Panc1 (cell line): Measurements from ENCODE around the gene ZYX. TPM values are rescaled to one million over a fixed set of nuclear protein-coding genes. Genes with fewer than 3 reads are reported as not detected.

Experiments used
- ATAC-seq: fragments of 200-7000 bp; cut with Tn5 transposase; 2 replicates; pipeline ENCODE4 v1.9.1; 2020; ENCODE audit warnings: mild to moderate bottlenecking, moderate library complexity
- BruUV-seq: library from RNA; stranded (reverse); fragments of 400-500 nt; replicated peaks from 2 replicates; lab custom pipeline; 2021; lab: Mats Ljungman, UMichigan
- CTCF ChIA-PET: fragments of 300-600 bp; sonication (Branson Sonifier 250); formaldehyde crosslinking; loops from one replicate; lab custom pipeline; 2022; ENCODE audit warnings: antibody characterized with exemption; lab: Charles Lee
- POLR2A ChIA-PET: fragments of 300-600 bp; sonication (Branson Sonifier 250); formaldehyde crosslinking; loops from one replicate; lab custom pipeline; 2022; ENCODE audit warnings: antibody characterized with exemption; lab: Charles Lee
- DNase-seq: peaks from one replicate; pipeline ENCODE4 v3.0.0-alpha.2; 2010; ENCODE audit warnings: low read depth, low spot score
- H3K27ac ChIP-seq: 2 replicates; pipeline ENCODE4 v1.5.1; 2011; ENCODE audit warnings: mild to moderate bottlenecking, low read length, inconsistent platforms
- H3K27me3 ChIP-seq: fragments of 200-500 bp; sonication (Bioruptor generic); 2 replicates; pipeline ENCODE4 v1.6.0; 2014; ENCODE audit warnings: low read length, inconsistent platforms; ENCODE audit not compliant: control insufficient read depth, insufficient read depth
- H3K36me3 ChIP-seq: fragments of 200-500 bp; sonication (Bioruptor generic); 2 replicates; pipeline ENCODE4 v1.5.1; 2014; ENCODE audit warnings: inconsistent platforms, mild to moderate bottlenecking, low read length, moderate library complexity; ENCODE audit not compliant: control insufficient read depth, insufficient read depth
- H3K4me1 ChIP-seq: 2 replicates; pipeline ENCODE4 v1.5.1; 2011; ENCODE audit warnings: inconsistent platforms, mild to moderate bottlenecking, low read length, moderate library complexity; ENCODE audit not compliant: control insufficient read depth, insufficient read depth
- H3K4me3 ChIP-seq, 2 experiments: 2 replicates each; pipeline ENCODE4 v1.5.1; 2011 to 2012; ENCODE audit warnings: low read depth in 2 of 2, low read length in 2 of 2, mild to moderate bottlenecking in 2 of 2, inconsistent platforms in 1 of 2, moderate library complexity in 1 of 2
- H3K9me3 ChIP-seq: fragments of 200-500 bp; sonication (Bioruptor generic); 2 replicates; pipeline ENCODE4 v1.5.1; 2014; ENCODE audit warnings: low read depth, mild to moderate bottlenecking, inconsistent platforms, low read length, moderate library complexity; ENCODE audit not compliant: control insufficient read depth, insufficient read depth
- POLR2AphosphoS5 ChIP-seq: IDR thresholded peaks from 2 replicates; pipeline ENCODE4 v1.6.1; 2012; ENCODE audit warnings: mild to moderate bottlenecking, low read depth, low read length, moderate library complexity
- SIN3A ChIP-seq: IDR thresholded peaks from 2 replicates; pipeline ENCODE4 v1.6.1; 2012; ENCODE audit warnings: low read depth, mild to moderate bottlenecking, low read length, moderate library complexity, borderline replicate concordance; ENCODE audit not compliant: insufficient read depth
- TCF7L2 ChIP-seq: IDR thresholded peaks from 2 replicates; pipeline ENCODE4 v1.6.1; 2011; ENCODE audit warnings: mild to moderate bottlenecking, low read depth, low read length, inconsistent platforms
- in situ Hi-C: cut with HindIII; loops from 2 replicates; pipeline ENCODE4 v1.10.0; 2016; ENCODE audit warnings: low sequenced_read_pairs, low pct_unique_long_range_greater_than_20kb
- intact Hi-C: fragments of 100-400 bp; cut with micrococcal nuclease; formaldehyde crosslinking; loops from one replicate; pipeline ENCODE4 v1.10.0; 2022; ENCODE audit not compliant: unreplicated experiment
- total RNA-seq: library from RNA; stranded (reverse); gene quantifications from one replicate; pipeline ENCODE4 v1.2.1, GENCODE V29; 2021; ENCODE audit not compliant: unreplicated experiment
- TF ChIP-seq, protein P1 (sequence below), 2 experiments: IDR thresholded peaks; 2 replicates each; pipeline ENCODE4 v1.6.1; 2011 to 2012; ENCODE audit warnings: low read depth in 2 of 2, control low read depth in 1 of 2, low read length in 1 of 2, mild to moderate bottlenecking in 1 of 2, moderate library complexity in 1 of 2; ENCODE audit not compliant: insufficient read depth in 1 of 2
- TF ChIP-seq, protein P2 (sequence below): fragments of 450-650 bp; IDR thresholded peaks from 2 replicates; pipeline ENCODE4 v1.5.1; 2017; ENCODE audit warnings: mild to moderate bottlenecking

The ZYX gene
- total RNA-seq, 1 experiment from 2014 or later = 169 TPM

DNA sequence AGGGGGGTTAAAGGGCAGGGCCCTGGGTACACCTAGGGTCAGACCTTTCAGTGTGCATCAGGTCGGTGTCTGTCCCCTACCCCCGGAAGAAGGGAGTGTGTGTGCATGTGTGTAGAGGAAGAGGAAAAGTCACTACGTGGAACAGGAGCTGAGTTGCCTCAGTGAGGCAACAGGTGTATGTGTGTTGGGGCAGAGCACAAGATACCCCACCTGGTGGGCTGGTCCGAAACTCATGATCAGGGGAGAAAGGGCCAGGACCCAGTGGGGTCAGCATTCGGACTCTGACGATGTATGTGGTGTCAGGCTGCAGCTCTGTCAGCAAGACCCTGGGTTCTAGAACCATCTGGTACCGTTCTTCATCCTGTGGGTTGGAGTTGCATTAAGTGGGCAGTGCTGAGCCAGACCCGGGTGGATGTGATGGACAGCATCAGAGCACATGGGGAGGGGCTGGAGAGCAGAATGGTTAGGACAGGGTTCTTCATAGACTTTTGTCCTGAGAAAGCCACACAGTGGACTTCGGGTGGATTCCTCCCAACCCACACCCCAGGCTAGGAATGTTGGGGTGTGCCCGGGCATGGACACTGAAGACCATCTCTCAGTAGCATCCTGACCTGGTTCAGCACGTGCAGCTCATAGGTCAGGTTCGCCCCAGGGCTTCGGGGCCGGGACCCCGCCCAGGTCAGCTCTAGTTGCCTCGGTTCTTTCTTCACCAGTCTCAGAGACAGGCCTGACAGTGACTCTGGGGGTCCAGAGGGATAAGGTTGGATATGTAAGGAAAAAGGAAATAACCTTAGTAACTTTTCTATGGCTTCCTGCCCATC is 16.8 kb downstream of the ZYX start:
- in situ Hi-C loops = no loop called here
- POLR2A ChIA-PET = no interaction called here

DNA sequence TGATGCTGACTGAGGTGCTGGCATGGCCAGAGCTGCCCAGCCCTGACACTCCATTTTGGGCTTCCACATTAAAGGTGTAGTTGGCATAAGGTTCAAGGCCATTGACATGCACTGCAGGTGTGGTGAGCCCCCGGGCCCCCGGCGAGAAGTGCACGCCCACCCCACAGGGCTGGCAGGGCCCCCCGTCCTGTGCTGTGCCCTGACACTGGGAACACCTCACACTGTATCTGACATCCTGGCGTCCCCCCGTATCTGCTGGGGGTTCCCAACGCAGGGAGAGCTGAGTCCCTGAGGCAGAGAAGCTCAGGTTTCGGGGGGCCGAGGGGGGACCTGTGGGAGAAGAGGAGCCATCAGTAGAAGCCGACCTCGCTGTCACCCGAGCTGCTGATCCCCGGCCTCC is 17.5 kb downstream of the ZYX start:
- no peaks in the 10 kb centered on the region for H3K4me1 ChIP-seq
- TF ChIP-seq SIN3A (no peak), TCF7L2 (no peak), POLR2AphosphoS5 (no peak)
- TF ChIP-seq, protein P1, sequence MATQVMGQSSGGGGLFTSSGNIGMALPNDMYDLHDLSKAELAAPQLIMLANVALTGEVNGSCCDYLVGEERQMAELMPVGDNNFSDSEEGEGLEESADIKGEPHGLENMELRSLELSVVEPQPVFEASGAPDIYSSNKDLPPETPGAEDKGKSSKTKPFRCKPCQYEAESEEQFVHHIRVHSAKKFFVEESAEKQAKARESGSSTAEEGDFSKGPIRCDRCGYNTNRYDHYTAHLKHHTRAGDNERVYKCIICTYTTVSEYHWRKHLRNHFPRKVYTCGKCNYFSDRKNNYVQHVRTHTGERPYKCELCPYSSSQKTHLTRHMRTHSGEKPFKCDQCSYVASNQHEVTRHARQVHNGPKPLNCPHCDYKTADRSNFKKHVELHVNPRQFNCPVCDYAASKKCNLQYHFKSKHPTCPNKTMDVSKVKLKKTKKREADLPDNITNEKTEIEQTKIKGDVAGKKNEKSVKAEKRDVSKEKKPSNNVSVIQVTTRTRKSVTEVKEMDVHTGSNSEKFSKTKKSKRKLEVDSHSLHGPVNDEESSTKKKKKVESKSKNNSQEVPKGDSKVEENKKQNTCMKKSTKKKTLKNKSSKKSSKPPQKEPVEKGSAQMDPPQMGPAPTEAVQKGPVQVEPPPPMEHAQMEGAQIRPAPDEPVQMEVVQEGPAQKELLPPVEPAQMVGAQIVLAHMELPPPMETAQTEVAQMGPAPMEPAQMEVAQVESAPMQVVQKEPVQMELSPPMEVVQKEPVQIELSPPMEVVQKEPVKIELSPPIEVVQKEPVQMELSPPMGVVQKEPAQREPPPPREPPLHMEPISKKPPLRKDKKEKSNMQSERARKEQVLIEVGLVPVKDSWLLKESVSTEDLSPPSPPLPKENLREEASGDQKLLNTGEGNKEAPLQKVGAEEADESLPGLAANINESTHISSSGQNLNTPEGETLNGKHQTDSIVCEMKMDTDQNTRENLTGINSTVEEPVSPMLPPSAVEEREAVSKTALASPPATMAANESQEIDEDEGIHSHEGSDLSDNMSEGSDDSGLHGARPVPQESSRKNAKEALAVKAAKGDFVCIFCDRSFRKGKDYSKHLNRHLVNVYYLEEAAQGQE (IDR thresholded peaks at IDR 0.05; ENCODE audit: insufficient read depth in 1 of 2, low read depth in 2 of 2, low read length in 1 of 2) = no peak
- TF ChIP-seq, protein P2, sequence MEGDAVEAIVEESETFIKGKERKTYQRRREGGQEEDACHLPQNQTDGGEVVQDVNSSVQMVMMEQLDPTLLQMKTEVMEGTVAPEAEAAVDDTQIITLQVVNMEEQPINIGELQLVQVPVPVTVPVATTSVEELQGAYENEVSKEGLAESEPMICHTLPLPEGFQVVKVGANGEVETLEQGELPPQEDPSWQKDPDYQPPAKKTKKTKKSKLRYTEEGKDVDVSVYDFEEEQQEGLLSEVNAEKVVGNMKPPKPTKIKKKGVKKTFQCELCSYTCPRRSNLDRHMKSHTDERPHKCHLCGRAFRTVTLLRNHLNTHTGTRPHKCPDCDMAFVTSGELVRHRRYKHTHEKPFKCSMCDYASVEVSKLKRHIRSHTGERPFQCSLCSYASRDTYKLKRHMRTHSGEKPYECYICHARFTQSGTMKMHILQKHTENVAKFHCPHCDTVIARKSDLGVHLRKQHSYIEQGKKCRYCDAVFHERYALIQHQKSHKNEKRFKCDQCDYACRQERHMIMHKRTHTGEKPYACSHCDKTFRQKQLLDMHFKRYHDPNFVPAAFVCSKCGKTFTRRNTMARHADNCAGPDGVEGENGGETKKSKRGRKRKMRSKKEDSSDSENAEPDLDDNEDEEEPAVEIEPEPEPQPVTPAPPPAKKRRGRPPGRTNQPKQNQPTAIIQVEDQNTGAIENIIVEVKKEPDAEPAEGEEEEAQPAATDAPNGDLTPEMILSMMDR = no peak
- H3K4me3 ChIP-seq = no peak overlapping the region
- POLR2A ChIA-PET = no interaction called here
- ATAC-seq (no peak), DNase-seq (no peak)
- no peaks in the 10 kb centered on the region for H3K9me3 ChIP-seq
- CTCF ChIA-PET = no interaction called here
- no peak overlapping the region for H3K27ac ChIP-seq
- H3K27me3 ChIP-seq = peaks cover under 1% of the 10 kb centered on the region
- in situ Hi-C loops (no loop called here), intact Hi-C loops (no loop called here)
- BruUV-seq = no TSS peak
- H3K36me3 ChIP-seq = no peaks in the 10 kb centered on the region

More for the DNA sequence above, 16.8 kb downstream of the ZYX start:
- ATAC-seq (no peak), DNase-seq (no peak)
- Histone ChIP-seq H3K27me3 (no peaks in the 10 kb centered on the region; the same call in 1 of the 2 replicates), H3K27ac (no peak overlapping the region), H3K36me3 (no peaks in the 10 kb centered on the region), H3K4me3 (no peak overlapping the region), H3K4me1 (no peaks in the 10 kb centered on the region), H3K9me3 (no peaks in the 10 kb centered on the region)
- intact Hi-C loops = no loop called here
- no peak for TF ChIP-seq SIN3A
- TF ChIP-seq, protein P1 (IDR thresholded peaks at IDR 0.05; ENCODE audit: insufficient read depth in 1 of 2, low read depth in 2 of 2, low read length in 1 of 2) = no peak
- TF ChIP-seq TCF7L2 = no peak
- no peak for TF ChIP-seq POLR2AphosphoS5
- TF ChIP-seq, protein P2 = no peak
- CTCF ChIA-PET = no interaction called here
- no TSS peak for BruUV-seq
